Suppressor macrophage (primary cell): ENCODE results near the gene FOXE3.
A peak's percentile ranks its signal among the peaks of the same experiment; 100 is the strongest.
"Not testable (repeated sequence)": the region's sequence is repeated elsewhere in the genome, so short reads cannot be mapped to it uniquely, and the experiment has no call there.

Experiments used
- DNase-seq, 4 experiments: peaks; one replicate each; pipeline ENCODE4 v3.0.0-alpha.2; 2020 to 2022

FOXE3 gene

DNA sequence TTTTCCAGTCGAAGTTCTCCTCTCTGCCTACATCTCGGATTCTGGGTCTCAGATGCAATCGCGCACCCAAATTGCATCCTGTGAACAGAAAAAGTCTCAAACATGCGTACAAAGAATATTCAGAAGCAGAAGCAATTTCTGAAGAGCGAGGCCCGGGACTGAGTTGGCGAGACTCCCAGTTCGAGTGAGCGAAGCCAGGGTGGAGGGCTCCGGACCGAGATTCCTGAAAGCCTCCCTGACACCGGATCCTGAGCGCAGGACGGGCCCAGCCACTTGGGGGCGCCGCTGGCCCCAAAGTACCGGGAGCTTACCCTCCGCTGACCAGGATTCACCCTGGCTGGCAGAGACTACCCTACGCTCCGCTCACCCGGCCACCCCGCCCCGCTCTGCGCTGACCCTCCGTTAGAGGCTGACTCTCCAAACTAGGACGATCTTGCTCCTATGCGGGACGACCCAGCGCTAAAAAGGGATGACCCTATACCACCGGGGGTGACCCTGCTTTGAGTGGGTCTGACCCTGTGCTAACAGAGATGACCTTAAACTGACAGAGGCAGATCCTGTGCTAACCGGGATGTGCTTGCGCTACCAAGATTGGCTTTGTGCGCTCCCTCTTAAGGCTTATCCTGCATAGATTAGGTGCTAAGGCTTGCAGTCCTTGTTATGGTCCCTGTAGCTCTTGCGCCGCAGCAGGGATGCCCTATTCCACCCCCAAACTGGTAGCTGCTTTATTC lies 33.9 kb downstream of the FOXE3 start:
- peak; percentile 49 to 79 (median 59) for DNase-seq

DNA sequence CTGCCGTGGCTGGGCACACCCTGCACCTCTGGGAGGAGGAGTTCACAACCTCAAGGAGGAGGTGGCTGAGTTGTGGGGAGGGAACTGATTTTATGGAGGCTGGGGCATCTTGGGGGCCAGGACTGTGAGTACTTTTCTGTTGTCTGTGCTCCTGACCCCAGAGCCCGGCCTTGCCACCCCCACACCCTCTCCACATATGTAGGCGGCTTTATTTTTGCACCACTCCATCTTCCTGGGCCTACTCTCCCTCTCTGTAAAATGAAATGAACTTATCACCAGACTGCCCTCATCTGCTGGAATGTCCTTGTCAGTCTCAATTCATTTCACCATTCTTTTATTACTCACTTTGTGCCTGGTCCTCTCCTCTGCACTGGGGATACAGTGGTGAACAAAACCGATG lies 34.5 kb downstream of the FOXE3 start:
- no peak for DNase-seq

DNA sequence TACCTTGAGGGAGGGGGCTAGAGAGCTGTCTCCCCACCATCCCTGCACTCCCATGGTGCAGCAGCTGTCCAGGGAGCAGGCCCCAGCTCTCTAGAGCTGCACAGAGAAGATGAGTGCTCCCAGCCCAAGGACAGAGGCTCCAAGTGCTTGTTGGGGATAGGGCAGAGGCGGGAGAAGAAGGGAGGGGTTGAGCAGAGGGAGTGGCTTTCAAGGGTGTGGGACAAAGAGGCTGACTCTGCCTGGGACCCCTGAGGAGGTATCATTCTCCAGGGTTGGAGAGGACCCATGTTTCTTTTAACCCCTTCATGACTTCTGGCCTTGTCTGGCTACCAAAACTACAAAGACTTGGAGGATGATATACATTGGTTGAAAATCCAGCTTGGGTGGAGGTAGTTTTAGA lies 36.3 kb downstream of the FOXE3 start:
- no peak for DNase-seq

DNA sequence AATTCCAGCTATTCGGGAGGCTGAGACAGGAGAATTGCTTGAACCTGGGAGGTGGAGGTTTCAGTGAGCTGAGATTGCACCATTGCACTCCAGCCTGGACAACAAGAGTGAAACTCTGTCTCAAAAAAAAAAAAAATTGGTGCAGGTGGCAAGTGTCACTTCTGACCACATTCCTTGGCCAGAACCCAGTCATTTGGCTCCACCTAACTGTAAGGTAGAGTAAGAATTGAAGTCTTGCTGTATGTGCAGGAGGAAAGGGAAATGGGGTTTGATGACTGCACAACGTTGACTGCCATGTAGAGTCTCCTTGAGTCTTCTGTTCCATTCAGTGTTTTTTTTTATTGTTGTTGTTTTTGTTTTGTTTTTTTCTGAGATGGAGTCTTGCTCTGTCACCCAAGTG lies 37.8 kb downstream of the FOXE3 start:
- not testable (repeated sequence) for DNase-seq

DNA sequence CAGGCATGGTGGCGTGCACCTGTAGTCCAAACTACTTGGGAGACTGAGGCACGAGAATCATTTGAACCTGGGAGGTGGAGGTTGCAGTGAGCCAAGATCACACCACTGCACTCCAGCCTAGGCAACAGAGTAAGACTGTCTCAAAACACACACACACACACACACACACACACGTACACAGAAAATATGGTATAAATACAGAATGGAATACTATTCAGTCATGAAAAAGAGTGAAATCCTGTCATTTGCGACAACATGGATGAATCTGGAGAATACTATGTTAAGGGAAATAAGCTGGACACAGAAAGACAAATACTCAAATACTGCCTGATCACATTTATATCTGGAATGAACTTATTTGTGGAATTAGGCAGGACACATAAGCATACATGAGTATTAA lies 40.2 kb downstream of the FOXE3 start:
- no peak for DNase-seq

DNA sequence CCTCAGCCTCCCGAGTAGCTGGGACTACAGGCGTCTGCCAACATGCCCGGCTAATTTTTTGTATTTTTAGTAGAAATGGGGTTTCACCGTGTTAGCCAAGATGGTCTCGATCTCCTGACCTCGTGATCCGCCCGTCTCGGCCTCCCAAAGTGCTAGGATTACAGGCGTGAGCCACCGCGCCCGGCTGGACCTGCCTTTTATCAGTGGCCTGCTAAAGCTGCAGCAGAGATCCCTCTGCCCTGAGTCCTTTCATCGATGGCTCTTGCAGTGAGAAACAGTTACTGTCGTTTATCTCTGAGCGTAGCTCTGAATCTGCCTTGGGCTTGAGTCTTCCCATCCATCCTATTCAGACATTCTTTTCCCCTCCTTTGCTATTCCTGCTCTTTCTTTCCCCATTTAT lies 41.5 kb downstream of the FOXE3 start:
- not testable (repeated sequence) for DNase-seq

DNA sequence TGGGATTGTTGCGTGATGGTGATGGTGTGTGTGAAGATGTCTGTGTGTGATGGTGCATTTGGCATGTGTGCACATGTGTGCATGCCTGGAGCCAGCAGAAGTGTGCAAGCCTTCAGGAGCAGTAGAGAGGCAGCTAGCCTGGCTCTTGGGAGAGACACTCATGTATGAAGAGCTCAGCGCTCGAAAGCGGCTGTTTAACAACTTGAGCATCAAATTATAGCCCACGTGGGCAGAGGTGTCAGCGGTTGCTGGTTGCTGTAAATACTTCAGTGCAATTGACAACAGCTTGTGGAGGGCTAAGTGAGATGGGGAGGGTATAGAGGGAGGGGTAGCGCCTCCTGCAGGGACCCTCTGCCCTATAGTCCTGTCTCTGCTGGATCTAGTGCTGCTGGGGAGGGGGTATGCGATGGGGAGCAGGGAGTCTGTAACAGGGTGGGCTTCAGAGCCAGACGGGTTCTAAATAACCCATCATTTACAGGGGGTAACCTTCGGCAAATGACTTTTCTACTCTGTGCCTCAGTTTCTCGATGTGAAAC lies 43.2 kb downstream of the FOXE3 start:
- no peak for DNase-seq

DNA sequence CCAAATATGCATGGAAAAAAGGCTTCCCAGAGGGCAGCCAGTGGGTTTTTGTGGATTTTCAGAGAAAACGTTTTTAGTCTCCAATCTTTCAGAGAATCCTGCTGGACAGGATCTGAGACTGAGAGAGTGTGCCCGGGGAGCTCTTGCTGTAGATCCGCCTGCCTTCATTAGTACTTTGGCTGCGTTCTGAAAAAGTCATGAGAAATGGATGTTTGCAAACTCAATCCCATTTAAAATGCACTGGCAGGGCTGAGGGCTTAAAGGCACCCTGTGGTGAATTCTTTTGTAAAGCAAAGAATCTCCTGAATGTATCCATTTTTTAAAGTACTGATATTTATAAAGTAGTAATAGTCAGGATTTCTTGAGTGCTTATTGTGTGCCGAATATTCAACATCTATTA lies 44.0 kb downstream of the FOXE3 start:
- no peak for DNase-seq

DNA sequence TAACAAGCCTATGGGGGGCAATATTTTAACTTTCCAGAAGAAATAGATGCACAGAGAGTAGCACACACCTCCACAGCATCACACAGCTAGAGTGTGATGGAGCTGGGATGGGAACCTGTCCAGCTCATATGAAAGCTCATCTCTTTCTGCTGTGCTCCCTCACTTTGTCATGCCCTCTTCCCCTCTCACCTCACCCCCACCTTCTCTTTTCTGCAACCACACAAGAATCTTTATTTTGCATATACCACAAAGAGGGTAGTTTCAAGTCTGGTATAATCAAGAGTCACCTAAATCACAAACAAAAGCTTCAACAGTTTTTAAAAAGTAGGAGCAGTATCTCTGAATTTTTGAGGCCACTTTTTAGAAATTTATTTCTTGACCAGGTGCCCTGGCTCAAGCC lies 44.4 kb downstream of the FOXE3 start:
- DNase-seq, result no peak

DNA sequence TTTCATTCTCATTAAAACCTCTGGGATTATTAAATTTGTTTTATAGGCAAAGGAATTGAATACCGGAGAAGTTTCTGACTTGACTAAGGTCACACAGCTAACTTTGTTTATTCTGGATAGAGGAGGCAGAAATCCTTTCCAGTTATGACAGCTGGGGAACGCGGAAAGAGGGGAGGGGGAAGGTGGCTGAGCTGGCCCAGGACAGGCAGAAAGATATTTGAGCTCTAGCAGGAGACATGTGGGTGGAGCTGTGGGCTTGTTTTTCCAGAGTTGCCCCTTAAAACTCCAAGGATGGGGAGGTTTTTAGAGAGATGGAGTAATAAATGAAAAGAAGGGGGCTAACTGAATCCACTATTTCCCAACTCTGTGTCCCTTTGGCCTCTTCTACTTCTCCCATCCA lies 49.5 kb downstream of the FOXE3 start:
- no peak for DNase-seq
